K562 (cell line): ENCODE data around the gene NES. TPM values are rescaled to one million over a fixed set of nuclear protein-coding genes. Genes with fewer than 3 reads are reported as not detected.

Experiments used
- BDP1 ChIP-seq: IDR thresholded peaks from 3 replicates; pipeline ENCODE4 v1.6.1; 2011; ENCODE audit not compliant: insufficient read length, insufficient read depth
- CBX5 ChIP-seq: IDR thresholded peaks from 2 replicates; pipeline ENCODE4 v1.6.1; 2014; ENCODE audit warnings: low read depth, borderline replicate concordance
- ETV1 ChIP-seq: fragments of 450-650 bp; conservative IDR thresholded peaks from 2 replicates; pipeline ENCODE4 v1.6.1; 2016; ENCODE audit warnings: missing genetic modification characterization, control low read depth, low read depth, missing compliant biosample characterization
- FOXK2 ChIP-seq, 2 experiments: fragments of 450-650 bp; IDR thresholded peaks in 1 of 2; conservative IDR thresholded peaks in 1 of 2; 2 replicates each; pipeline ENCODE4 v1.6.1; 2016; ENCODE audit warnings: low read depth in 2 of 2, mild to moderate bottlenecking in 1 of 2
- MEF2D ChIP-seq: conservative IDR thresholded peaks from 2 replicates; pipeline ENCODE4 v1.6.1; 2016; ENCODE audit warnings: low read depth, missing genetic modification characterization, missing compliant biosample characterization
- MTA2 ChIP-seq: fragments of 450-650 bp; IDR thresholded peaks from 2 replicates; pipeline ENCODE4 v1.6.1; 2016; ENCODE audit warnings: low read depth
- MTF1 ChIP-seq: fragments of 250-450 bp; sonication (Bioruptor Pico); IDR thresholded peaks from 2 replicates; pipeline ENCODE4 v1.9.0; 2021; ENCODE audit warnings: moderate library complexity, mild to moderate bottlenecking, inconsistent platforms, borderline replicate concordance
- NBN ChIP-seq: fragments of 450-650 bp; IDR thresholded peaks from 2 replicates; pipeline ENCODE4 v1.6.1; 2016; ENCODE audit warnings: low read depth, mild to moderate bottlenecking
- NFE2L1 ChIP-seq: fragments of 450-650 bp; IDR thresholded peaks from 2 replicates; pipeline ENCODE4 v1.6.1; 2016; ENCODE audit warnings: missing genetic modification characterization, low read depth, mild to moderate bottlenecking, missing compliant biosample characterization, moderate library complexity, borderline replicate concordance
- ZNF785 ChIP-seq: fragments of 250-450 bp; sonication (Bioruptor Pico); IDR thresholded peaks from 2 replicates; pipeline ENCODE4 v1.4.0; 2020; ENCODE audit warnings: mild to moderate bottlenecking
- polyA plus RNA-seq, 8 experiments: library from polyadenylated mRNA; depleted of rRNA in 4 of 8; stranded (reverse) in 5 of 8; unstranded in 3 of 8; fragments of >200 nt; fragmentation: Nextera tagmentation in 2 of 8; fragmentation: Illumina TruSeq in 1 of 8; extraction: Ambion mirVana in 2 of 8; extraction: Trizol in 1 of 8; gene quantifications; 2 replicates each; pipeline versions ENCODE4 v1.2.1 to v1.2.3, GENCODE V29; 2011 to 2014; ENCODE audit warnings: inconsistent platforms in 1 of 8, missing spikeins in 1 of 8
- total RNA-seq, 7 experiments: library from RNA; depleted of rRNA in 6 of 7; stranded (reverse); fragments of >200 nt in 6 of 7; fragmentation: Illumina TruSeq in 2 of 7; extraction: Trizol in 2 of 7; gene quantifications; 2 replicates each; pipeline versions ENCODE4 v1.2.1 to v1.2.3, GENCODE V29; 2011 to 2021; ENCODE audit warnings: low replicate concordance in 1 of 7
- TF ChIP-seq, protein P1 (sequence below): sonication (generic); formaldehyde crosslinking; IDR thresholded peaks from 2 replicates; pipeline ENCODE4 v1.8.0; 2022; ENCODE audit warnings: missing genetic modification reagents, mild to moderate bottlenecking, borderline replicate concordance
- TF ChIP-seq, protein P2 (sequence below): fragments of 150-350 bp; conservative IDR thresholded peaks from 2 replicates; pipeline ENCODE4 v1.6.1; 2014; ENCODE audit warnings: low read length
- TF ChIP-seq, protein P3 (sequence below), 2 experiments: fragments of 150-350 bp in 1 of 2; IDR thresholded peaks; 2 replicates each; pipeline ENCODE4 v1.6.1; 2012 to 2016; ENCODE audit warnings: low read depth in 2 of 2, low read length in 2 of 2, mild to moderate bottlenecking in 1 of 2, moderate library complexity in 1 of 2
- TF ChIP-seq, protein P4 (sequence below): sonication (generic); formaldehyde crosslinking; IDR thresholded peaks from 2 replicates; pipeline ENCODE4 v1.8.0; 2023; ENCODE audit warnings: missing genetic modification reagents, mild to moderate bottlenecking, borderline replicate concordance

The NES gene
- total and polyA plus RNA-seq, 9 of the 15 experiments (the other 6 are each of a cell fraction or from before 2014, with no cell fraction given), result 0.10 to 8.6 (median 4.2) TPM

DNA sequence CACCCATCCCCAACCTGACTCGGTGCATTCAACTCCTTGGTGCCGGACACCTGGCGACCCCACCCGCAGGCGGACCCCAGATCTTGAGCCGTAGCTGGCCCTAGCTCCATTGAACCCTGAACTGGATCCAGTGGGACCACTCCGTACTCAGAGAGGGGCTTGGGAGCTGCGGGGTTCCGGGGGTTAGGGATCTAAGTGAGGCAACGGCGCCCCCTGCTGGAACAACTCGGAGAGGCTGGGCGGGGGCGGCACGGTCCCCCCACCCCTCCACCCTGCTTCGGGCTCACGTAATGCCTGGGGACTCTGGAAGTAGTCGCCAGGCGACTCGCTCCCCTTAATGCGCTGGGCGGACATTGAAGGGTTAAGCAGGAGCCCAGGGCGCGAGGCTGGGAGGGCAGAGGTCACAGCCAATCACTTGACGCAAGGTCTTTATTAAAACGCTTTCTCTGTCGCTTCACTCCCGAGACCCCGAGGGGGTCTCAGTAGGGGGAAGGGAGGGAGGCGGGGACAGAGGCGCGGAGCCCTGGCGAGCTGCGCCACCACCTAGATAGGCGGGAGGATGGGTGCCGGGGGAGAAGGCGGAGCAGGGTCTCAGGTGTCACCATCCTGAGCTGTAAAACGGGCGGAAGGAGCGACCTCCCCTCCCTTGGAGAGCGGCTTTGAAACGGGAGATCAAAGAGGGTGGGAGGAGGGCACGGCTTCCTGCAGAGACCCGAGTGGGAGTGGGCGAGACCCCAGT lies 28.9 kb upstream of the NES start (continued):
- TF ChIP-seq, protein P1, sequence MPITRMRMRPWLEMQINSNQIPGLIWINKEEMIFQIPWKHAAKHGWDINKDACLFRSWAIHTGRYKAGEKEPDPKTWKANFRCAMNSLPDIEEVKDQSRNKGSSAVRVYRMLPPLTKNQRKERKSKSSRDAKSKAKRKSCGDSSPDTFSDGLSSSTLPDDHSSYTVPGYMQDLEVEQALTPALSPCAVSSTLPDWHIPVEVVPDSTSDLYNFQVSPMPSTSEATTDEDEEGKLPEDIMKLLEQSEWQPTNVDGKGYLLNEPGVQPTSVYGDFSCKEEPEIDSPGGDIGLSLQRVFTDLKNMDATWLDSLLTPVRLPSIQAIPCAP (CRISPR knock-in tag), result no peak
- TF ChIP-seq NFE2L1 (tag) (no peak), FOXK2 (conservative IDR thresholded peaks at IDR 0.05 in 1 of 2, IDR thresholded peaks at IDR 0.05 in 1 of 2; ENCODE audit: low read depth in 2 of 2) (no peak), ETV1 (tag) (peak; percentile 71; the same call in 1 of the 2 replicates), MTF1 (CRISPR knock-in tag) (no peak), CBX5 (no peak), BDP1 (no peak), MTA2 (no peak), NBN (peak; percentile 76), ZNF785 (CRISPR knock-in tag) (no peak), MEF2D (no peak)
- TF ChIP-seq, protein P2, sequence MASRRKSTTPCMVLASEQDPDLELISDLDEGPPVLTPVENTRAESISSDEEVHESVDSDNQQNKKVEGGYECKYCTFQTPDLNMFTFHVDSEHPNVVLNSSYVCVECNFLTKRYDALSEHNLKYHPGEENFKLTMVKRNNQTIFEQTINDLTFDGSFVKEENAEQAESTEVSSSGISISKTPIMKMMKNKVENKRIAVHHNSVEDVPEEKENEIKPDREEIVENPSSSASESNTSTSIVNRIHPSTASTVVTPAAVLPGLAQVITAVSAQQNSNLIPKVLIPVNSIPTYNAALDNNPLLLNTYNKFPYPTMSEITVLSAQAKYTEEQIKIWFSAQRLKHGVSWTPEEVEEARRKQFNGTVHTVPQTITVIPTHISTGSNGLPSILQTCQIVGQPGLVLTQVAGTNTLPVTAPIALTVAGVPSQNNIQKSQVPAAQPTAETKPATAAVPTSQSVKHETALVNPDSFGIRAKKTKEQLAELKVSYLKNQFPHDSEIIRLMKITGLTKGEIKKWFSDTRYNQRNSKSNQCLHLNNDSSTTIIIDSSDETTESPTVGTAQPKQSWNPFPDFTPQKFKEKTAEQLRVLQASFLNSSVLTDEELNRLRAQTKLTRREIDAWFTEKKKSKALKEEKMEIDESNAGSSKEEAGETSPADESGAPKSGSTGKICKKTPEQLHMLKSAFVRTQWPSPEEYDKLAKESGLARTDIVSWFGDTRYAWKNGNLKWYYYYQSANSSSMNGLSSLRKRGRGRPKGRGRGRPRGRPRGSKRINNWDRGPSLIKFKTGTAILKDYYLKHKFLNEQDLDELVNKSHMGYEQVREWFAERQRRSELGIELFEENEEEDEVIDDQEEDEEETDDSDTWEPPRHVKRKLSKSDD, result 0 out of 2 replicates have a peak, but pooled peaks have one; percentile 35
- TF ChIP-seq, protein P3, sequence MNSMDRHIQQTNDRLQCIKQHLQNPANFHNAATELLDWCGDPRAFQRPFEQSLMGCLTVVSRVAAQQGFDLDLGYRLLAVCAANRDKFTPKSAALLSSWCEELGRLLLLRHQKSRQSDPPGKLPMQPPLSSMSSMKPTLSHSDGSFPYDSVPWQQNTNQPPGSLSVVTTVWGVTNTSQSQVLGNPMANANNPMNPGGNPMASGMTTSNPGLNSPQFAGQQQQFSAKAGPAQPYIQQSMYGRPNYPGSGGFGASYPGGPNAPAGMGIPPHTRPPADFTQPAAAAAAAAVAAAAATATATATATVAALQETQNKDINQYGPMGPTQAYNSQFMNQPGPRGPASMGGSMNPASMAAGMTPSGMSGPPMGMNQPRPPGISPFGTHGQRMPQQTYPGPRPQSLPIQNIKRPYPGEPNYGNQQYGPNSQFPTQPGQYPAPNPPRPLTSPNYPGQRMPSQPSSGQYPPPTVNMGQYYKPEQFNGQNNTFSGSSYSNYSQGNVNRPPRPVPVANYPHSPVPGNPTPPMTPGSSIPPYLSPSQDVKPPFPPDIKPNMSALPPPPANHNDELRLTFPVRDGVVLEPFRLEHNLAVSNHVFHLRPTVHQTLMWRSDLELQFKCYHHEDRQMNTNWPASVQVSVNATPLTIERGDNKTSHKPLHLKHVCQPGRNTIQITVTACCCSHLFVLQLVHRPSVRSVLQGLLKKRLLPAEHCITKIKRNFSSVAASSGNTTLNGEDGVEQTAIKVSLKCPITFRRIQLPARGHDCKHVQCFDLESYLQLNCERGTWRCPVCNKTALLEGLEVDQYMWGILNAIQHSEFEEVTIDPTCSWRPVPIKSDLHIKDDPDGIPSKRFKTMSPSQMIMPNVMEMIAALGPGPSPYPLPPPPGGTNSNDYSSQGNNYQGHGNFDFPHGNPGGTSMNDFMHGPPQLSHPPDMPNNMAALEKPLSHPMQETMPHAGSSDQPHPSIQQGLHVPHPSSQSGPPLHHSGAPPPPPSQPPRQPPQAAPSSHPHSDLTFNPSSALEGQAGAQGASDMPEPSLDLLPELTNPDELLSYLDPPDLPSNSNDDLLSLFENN (IDR thresholded peaks at IDR 0.05; ENCODE audit: low read depth in 2 of 2, low read length in 2 of 2), result no peak
- TF ChIP-seq, protein P4, sequence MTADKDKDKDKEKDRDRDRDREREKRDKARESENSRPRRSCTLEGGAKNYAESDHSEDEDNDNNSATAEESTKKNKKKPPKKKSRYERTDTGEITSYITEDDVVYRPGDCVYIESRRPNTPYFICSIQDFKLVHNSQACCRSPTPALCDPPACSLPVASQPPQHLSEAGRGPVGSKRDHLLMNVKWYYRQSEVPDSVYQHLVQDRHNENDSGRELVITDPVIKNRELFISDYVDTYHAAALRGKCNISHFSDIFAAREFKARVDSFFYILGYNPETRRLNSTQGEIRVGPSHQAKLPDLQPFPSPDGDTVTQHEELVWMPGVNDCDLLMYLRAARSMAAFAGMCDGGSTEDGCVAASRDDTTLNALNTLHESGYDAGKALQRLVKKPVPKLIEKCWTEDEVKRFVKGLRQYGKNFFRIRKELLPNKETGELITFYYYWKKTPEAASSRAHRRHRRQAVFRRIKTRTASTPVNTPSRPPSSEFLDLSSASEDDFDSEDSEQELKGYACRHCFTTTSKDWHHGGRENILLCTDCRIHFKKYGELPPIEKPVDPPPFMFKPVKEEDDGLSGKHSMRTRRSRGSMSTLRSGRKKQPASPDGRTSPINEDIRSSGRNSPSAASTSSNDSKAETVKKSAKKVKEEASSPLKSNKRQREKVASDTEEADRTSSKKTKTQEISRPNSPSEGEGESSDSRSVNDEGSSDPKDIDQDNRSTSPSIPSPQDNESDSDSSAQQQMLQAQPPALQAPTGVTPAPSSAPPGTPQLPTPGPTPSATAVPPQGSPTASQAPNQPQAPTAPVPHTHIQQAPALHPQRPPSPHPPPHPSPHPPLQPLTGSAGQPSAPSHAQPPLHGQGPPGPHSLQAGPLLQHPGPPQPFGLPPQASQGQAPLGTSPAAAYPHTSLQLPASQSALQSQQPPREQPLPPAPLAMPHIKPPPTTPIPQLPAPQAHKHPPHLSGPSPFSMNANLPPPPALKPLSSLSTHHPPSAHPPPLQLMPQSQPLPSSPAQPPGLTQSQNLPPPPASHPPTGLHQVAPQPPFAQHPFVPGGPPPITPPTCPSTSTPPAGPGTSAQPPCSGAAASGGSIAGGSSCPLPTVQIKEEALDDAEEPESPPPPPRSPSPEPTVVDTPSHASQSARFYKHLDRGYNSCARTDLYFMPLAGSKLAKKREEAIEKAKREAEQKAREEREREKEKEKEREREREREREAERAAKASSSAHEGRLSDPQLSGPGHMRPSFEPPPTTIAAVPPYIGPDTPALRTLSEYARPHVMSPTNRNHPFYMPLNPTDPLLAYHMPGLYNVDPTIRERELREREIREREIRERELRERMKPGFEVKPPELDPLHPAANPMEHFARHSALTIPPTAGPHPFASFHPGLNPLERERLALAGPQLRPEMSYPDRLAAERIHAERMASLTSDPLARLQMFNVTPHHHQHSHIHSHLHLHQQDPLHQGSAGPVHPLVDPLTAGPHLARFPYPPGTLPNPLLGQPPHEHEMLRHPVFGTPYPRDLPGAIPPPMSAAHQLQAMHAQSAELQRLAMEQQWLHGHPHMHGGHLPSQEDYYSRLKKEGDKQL, result no peak
